Stimulated activated CD8-positive, alpha-beta memory T cell treated with anti-CD3 and anti-CD28 coated beads, Interleukin-4, amount 100 ng/mL, for 4 hours (primary cell): ENCODE measurements around the gene CACNA2D3.

Experiments used
- DNase-seq, 2 donors: peaks; one replicate each; pipeline ENCODE4 v3.0.0-alpha.2; 2020; ENCODE audit warnings: low read depth in 2 of 2, low spot score in 1 of 2

CACNA2D3 gene

DNA sequence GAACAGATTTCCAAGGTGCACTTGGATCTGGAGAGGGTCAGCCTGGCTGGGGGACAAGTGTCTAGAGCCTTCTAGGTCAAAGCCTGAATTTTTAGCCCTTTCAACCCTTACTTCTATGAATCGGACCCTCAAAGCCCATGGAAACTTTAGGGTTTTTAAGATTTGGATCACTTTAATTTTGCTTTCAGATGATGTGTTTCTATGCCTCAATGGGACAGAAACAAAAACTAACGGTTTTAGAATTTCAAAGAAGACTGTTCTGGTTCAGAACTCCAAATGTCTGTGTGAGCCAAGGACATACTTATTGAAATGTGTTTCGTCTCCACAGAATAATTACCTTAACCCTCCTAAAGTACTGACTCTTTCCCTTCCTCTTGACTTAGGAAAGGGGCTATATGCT lies 538.8 kb downstream of the CACNA2D3 start:
- DNase-seq, result no peak

DNA sequence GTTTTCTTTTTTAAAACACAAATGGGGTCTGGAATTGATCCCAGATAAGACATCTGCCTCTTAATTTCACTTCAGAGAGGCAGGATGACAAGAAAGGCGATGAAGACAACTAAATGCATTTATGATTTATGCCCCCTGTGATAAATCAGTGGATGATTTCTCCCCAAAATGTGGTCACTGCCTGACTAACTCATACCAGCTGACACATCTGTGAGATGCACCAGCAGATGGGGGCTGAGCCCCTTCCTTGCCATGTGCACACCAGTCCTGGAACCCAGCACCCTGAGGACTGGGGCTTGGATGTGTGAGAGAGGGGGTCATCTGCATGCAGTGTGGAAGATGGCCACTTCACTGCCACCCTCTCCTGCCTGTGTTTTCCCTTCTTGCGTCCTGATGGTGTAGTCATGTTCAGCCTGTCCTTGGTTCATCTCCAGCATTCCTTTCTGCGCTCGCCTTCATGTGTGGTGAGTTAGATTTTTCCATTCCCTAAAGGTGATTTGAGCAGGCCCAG lies 541.2 kb downstream of the CACNA2D3 start:
- no peak for DNase-seq

DNA sequence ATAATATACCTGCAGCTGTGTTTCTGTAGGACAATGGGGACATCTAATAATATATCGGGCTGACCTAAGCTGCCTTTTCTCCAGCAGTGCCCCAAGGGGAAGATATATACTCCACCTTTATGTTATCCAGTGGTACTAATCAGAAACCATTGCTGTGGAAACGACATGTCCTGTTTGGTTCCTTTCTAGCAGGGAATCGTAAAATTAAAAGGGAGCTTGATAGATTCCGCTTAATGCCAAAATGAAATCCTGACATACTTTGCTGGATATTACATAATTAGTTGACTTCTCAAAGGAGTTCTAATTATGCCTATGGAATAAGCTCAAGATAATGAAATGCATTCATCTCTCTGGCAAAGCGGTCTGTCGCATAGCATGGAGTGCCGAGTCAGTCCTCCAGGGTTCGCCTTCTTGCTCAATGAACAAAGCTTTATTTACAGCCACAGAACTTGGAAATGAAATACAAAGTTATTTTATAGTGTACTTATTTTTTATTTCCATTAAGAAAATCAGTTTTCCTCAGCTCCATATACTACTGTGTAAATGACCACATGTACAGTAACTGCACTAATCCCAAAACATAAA lies 542.8 kb downstream of the CACNA2D3 start:
- no peak for DNase-seq

DNA sequence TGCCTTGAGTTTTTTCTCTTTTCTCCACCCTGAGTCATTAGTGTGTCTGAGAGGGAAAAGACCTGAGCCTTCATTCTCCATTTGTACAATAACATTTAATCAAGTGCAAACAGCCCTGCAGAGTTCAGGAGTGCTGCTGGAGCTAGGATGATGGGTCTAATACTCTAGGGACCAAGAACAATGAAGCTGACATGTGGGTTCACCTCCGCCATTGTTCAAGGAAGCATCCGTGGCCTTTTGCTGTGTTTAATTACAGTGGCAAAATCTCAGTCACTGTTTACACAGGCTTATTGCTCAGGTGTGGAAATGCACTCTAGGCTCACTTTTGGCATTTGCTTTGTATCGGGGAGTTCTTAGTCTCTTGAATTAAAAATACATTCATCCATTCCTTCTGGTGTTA lies 545.9 kb downstream of the CACNA2D3 start:
- DNase-seq, result no peak

DNA sequence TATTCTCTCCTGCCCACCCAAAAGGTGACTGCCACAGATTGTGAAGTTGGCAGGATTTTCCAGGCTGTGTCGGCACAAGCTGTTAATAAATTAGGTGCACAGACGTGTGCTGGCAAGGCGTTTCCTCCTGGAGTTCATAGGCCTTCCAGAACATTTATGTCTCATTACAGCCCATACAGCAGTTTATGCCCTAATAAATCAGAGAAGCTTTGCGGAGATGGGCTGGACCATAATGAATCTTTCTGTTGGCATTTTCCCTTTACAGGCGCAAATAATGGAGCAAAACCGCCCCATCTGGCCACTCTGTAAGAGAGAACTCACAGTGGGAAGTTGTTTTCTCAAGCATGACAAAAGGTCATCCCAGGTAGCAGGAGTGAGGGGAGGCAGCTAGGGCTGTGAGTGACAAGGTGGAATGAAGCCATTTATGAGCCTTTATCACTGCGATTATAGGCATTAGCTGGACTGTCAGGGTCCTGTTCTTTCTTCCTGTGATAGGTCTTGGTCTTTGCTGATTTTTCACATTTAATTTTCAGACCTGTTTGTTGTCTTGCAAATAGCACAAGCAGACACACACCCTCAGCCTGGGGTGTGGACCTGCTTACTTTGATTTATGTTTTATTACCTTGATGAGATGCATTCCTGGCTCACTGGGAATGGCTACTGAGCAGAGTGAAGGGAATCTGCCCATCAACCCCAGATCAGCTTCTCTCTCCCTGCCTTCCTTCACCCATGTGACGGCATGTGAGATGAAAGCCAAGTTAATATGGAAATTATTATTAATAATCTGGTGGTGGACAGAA lies 548.0 kb downstream of the CACNA2D3 start:
- no peak for DNase-seq

DNA sequence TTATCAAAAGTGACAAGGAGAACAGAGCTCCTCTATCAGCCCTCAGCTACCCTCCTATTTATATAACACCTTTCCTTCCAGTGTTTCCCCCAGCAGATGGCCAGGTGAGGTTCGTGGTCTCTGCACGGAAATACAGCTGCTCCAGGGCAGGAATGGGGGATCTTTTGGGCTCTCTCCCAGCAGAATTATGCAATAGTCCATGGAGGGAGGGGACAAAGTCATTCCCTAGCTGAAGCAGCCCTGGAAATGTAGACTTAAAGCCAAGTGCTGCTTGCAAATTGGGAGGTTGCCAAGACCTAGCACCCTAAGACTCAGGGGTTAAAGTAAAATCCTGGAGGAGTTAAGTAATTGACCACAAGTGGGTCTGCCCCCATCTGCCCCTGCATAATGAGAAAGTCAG lies 549.2 kb downstream of the CACNA2D3 start:
- DNase-seq, result no peak

DNA sequence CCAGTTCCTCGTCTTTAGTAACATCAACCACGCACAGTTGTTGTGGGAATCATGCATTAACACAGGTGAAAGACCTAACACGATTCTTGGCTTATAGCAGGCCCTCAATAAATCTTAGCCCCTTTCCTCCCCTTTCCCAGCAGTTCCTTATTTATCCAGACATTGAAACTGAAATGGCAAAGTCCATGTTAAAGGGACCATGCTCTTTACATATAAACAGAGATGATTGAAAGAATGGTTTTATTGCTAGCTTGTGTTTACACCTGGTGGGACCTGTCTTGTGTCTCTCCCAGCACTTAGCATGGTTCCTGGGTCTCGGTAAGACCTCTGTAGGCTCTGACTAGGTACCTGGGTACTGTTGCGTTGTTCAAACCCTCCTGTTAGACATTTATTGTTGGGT lies 553.7 kb downstream of the CACNA2D3 start:
- DNase-seq, result no peak

DNA sequence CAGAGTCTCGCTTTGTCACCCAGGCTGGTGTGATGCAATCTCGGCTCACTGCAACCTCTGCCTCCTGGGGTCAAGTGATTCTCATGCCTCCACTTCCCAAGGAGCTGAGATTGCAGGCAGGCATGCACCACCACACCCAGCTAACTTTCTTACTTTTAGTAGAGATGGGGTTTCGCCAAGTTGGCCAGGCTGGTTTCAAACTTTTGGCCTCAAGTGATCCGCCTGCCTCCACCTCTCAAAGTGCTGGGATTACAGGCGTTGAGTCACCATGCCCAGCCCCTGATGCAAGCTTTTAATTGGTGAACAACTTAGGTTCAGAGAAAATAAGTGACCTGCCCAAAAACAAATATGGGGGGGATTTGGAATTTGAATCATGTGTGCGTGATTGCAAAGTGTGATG lies 559.4 kb downstream of the CACNA2D3 start:
- no peak for DNase-seq

DNA sequence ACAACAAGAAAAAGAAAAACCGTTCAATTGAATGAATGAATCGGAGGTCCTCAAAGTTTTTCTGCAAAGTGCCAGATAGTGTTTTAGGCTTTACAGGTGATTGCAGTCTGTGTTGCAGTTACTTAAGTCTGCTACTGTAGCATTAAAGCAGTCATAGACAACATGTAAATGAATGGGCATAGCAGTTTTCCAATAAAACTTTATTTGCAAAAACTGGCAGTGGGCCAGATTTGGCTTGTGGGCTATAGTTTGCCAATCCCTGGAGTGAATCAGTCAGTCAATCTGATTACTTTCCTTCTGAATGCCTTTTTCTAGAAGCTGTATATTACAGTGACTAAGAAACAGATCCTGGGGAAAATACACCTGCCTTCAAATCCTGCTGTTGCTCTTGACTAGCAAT lies 562.9 kb downstream of the CACNA2D3 start:
- no peak for DNase-seq

DNA sequence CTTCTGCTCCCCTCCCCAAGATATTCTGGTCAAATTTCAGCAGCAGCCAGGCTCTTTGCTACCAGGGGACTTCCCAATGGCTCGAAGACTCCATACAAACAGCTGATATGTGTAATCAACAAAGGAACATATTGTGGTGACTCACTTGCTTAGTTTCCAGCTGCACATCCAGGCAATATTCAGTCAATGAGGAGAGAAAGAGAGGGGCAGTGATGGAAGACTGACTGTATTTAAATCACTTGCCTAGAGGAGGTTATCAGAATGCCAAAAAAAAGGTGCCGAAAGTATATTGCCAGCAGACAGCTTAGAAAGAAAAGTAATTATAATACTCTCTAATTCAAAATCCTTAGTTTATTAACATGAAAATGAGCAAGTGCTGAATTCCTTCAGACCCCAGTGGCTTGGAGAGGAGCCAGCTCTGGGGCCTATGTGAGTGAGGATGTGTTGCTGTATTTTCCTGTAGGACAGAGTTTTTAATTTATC lies 569.0 kb downstream of the CACNA2D3 start:
- DNase-seq, result no peak

DNA sequence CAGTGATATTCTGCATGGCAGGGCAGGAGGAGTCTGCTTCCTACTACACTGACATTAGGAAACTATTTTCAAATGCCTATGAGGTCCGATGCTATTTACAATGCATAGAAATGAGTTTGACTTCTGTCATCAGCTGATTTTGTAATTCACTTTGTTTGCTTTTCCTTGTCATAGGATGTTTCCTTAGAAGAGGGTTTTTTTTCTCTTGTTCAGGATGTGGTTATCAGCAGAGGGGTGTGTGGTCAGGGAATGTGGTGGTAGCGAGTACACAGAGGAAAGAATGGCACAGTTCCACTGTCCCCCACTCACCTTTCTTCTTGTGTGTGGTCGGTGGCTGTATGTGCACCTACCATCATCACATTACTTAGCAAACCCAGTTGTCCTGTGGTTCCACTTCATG lies 574.0 kb downstream of the CACNA2D3 start:
- DNase-seq, result no peak

DNA sequence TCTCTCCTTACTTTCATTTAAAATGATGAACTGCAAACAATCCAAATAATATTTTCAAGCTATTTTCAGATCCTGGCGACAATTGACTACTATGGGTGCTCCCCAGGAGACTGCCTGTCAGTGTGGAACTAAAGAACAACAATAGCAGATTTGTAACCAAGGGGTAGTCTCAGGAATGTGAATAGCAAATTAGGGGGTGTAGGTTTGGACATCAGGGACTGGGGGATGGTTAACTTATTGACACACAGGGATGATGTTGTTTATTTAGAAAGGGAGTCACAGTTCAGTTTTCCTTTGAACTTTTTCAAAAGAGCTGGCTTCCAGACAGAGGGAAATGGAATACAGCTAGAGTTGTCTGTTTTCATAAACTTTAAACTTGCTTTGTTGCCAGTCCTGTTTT lies 575.7 kb downstream of the CACNA2D3 start:
- no peak for DNase-seq

DNA sequence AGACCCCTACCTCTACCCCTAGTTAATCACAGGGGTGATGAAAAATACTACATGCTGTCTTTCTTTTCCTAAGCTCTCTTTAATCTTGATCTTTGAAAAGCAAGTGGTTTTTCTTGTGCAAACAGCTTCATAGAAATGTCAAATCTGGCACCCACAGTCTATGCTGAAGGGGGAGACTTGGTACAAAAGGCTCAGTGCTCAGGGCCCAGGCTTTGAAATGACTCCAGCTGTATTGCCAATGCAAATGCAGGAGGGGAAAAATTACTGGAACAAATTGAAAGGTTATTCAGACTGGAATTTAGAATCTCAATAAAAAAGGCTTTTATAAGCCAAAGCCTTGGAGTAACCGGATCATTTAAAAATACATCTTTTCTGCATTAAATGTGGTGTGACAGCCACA lies 581.6 kb downstream of the CACNA2D3 start:
- no peak for DNase-seq

DNA sequence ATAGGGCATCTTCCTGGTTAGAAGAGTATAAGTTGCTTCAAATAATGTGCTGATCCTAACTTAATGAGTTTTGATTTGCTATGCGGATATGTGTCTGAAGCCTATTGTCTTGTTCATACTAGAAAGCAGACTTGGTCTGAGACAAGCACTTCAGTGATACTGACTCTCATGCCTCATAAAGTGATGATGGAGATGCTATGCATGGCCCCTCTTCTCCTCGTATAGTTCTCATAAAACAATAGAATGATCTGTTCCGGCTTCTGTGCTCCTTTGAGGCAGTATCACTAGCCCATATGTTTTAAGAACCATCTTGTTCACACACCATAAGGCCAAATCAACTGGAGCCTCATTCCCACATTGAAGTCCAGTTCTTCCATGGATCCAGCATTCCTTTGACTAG lies 583.4 kb downstream of the CACNA2D3 start:
- no peak for DNase-seq

DNA sequence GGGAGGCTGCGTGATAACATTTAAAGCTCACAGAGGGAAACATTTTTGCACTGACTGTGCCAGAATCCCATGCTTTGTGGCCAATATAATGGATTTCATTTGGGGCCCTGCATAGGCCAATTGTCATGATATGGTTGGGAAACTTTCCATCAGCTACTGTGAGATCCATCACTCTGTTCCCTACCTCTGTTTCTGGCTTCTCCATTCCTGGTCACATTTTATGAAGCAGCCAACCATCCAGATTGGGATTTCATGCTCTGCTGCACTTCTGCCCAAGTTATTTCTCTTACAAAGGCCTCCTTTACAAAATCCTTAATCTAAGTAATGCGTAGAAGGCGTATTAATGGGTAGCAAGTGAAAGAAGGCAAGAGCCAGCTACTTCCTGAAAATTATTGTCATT lies 584.4 kb downstream of the CACNA2D3 start:
- no peak for DNase-seq

DNA sequence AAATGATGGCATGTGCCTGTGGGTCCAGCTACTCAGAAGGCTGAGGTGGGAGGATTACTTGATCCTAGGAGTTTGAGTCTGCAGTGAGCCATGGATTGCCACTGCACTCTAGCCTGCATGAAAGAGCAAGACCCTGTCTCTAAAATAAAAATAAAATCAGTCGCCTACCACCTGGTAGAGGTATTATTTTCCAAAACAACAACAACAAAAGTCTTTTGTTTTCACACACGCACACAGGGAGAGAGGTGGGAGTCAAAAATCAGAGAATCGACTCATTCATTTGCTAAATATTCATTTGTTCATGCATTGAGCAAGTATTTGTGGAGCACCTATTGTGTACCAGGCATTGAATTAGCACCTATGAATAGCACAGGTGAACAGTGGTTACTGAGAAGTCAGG lies 587.4 kb downstream of the CACNA2D3 start:
- no peak for DNase-seq

DNA sequence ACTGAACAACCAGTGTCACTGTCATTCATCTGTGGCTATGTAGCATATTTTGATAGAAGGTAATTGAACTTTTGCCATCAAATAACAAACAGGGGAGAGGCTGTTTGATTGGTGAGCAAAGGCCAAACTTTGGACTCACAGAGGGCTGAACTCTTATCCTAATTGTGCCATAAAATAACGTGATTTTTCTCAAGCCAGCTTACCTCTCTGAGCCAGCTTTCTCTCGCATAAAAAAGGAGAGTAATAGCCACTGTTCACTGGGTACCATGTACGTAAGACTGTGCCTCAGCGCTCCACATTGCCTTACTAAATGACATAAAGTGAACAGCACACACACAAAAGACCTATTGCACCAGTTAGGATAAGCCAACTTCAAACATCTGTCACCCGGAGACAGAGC lies 588.6 kb downstream of the CACNA2D3 start:
- no peak for DNase-seq

DNA sequence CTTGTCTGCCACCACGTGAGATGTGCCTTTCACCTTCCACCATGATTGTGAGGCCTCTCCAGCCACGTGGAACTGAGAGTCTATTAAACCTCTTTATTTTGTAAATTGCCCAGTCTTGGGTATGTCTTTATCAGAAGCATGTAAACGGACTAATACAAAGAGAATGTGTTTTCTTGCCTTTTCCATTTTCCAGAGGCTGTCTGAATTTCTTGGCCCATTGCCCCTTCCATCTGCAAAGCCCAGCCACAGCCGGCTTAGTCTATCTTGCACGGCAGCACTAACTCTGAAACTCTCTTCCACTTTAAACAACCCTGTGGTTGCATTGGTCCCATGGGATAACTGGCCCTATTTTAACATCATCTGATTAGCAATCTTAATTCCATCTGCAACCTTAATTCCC lies 590.2 kb downstream of the CACNA2D3 start:
- DNase-seq, result no peak

DNA sequence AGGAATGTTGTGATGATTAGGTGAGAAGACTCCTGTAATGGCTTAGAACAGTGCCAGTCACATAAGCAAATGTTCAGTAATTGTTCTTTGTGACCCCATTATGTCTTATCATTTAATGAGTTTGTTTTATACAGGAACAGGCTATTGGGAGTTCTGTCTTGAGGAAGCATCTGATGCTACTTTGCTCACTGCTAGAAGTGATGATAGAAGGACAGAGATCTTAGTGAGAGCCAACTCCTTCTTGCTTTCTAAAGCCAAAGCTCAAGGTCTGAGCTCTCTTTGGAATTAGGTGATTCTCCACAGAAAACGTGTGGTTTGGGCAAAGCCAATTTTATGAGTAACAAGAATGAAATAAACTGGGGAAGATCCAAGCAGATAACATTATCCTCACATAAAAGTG lies 590.7 kb downstream of the CACNA2D3 start:
- no peak for DNase-seq

DNA sequence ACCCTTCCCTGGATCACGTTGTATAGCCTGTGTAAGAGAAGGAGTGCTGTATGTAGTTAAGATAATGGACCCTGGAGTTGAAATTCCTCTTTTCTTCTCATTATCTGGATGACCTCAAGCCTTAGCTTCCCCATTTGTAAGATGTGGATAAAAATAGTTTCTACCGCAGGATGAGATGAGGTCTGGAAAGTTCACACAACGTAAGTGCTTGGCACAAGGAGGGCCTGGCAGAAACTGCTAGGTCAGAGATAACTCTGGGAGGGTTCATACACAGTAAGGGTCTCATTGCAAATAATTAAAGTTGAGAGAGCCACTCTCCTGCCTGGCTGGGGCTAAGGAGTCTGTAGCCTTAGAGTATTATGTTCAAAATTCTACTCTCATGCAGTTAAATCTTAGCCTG lies 591.1 kb downstream of the CACNA2D3 start:
- DNase-seq, result no peak

DNA sequence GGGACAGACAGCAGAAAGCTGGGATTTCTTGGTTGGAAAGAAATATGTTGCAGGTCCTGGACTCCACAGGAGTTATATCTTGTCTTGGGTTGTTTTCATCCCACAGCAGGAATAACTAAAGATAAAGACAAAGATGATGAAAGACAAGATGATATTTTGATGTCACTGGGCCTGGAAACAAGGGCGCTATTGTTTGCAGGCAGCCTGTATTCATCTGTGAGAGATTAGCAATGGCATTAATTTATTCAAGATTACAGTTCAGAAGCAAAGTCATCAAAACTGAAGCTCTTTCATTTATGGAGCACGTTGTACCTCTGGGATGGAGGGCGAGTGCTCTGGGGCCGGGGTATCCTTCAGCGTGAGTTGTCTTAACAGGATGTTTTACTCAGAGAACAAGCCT lies 591.7 kb downstream of the CACNA2D3 start:
- DNase-seq, result no peak

DNA sequence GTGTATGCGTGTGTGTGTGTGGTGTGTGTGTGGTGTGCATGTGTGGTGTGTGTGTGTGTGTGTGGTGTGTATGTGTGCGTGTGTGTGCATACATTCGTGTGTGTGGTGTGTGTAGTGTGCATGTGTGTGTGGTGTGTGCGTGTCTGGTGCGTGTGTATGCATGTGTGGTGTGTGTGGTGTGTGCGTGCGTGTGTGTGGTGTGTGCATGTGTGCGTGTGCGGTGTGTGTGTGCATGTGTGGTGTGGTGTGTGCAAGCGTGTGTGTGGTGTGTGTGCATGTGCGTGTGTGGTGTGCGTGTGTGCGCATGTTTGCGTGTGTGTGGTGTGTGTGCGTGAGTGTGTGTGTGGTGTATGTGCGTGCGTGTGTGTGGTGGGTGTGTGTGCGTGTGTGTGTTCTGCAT lies 595.2 kb downstream of the CACNA2D3 start:
- DNase-seq, result no peak

DNA sequence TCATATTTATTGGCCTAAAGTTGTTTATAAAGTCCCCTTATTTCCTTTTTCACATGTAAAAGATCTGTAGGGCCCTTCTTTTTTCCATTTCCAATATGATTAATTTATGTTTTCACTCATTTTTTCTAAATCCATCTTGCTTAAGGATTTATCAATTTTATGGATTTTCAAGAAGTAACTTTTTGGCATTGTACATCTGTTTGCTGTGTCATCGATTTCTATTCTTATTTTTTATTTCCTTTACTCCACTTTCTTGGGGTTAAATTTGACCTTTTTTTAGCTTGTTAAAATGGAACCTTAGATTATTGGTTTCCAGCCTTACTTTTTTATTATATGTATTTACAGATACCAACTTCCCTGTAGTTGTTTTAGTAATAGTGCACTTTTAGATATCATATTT lies 597.6 kb downstream of the CACNA2D3 start:
- no peak for DNase-seq
